A549 (cell line): Measurements from ENCODE around the gene MAFG. TPM values are rescaled to one million over a fixed set of nuclear protein-coding genes. Genes with fewer than 3 reads are reported as not detected.

ENCODE experiments used
- ATAC-seq, 2 experiments: fragments of 200-7000 bp in 1 of 2; fragments of >200 bp in 1 of 2; cut with Nextera tagmentation in 1 of 2; cut with Tn5 transposase in 1 of 2; 3 replicates each; pipeline versions ENCODE4 v1.8.0 to v1.9.1; 2018 to 2020; ENCODE audit warnings: mild to moderate bottlenecking in 1 of 2, moderate library complexity in 1 of 2
- CTCF ChIA-PET: fragments of 300-600 bp; sonication (Branson Sonifier 250); formaldehyde crosslinking; extraction: SDS; loops from one replicate; lab custom pipeline; 2021; ENCODE audit warnings: antibody characterized with exemption, inconsistent platforms; lab: Yijun Ruan, JAX
- POLR2A ChIA-PET: fragments of 350-600 bp; formaldehyde crosslinking; extraction: SDS; loops from one replicate; lab custom pipeline; 2021; ENCODE audit warnings: antibody characterized with exemption, inconsistent platforms; lab: Yijun Ruan, JAX
- DNase-seq, 2 experiments: peaks; one replicate each; pipeline versions ENCODE4 v3.0.0 to v3.0.0-alpha.2; 2011 to 2016; ENCODE audit warnings: low read depth in 1 of 2, low spot score in 1 of 2
- FAIRE-seq: peaks from 2 replicates; lab custom pipeline; 2011; peaks lifted over from hg19 to GRCh38; lab: Jason Lieb, UNC
- H3K27ac ChIP-seq, 2 experiments: fragments of >200 bp; sonication (Bioruptor Twin); formaldehyde crosslinking; 3 replicates each; pipeline ENCODE4 v1.5.1; 2016 to 2017
- H3K4me1 ChIP-seq: fragments of >200 bp; sonication (Bioruptor Twin); formaldehyde crosslinking; 3 replicates; pipeline ENCODE4 v1.6.1; 2016
- H3K4me2 ChIP-seq: fragments of >200 bp; sonication (Bioruptor Twin); formaldehyde crosslinking; 3 replicates; pipeline ENCODE4 v1.6.1; 2016
- H3K4me3 ChIP-seq: fragments of >200 bp; sonication (Bioruptor Twin); formaldehyde crosslinking; 3 replicates; pipeline ENCODE4 v1.5.1; 2016
- H3K9me3 ChIP-seq: fragments of >200 bp; sonication (Bioruptor Twin); formaldehyde crosslinking; 3 replicates; pipeline ENCODE4 v1.6.1; 2016
- BCL3 ChIP-seq: fragments of >200 bp; sonication (Bioruptor Twin); formaldehyde crosslinking; IDR thresholded peaks from 3 replicates; pipeline ENCODE4 v1.6.1; 2016
- BHLHE40 ChIP-seq: IDR thresholded peaks from 2 replicates; pipeline ENCODE4 v1.6.1; 2012; ENCODE audit warnings: low read depth, low read length, inconsistent platforms
- CBX8 ChIP-seq: fragments of 200-600 bp; sonication (generic); IDR thresholded peaks from 2 replicates; pipeline ENCODE4 v1.6.1; 2016
- CHD4 ChIP-seq: fragments of 200-600 bp; sonication (generic); IDR thresholded peaks from 2 replicates; pipeline ENCODE4 v1.6.1; 2016; ENCODE audit warnings: antibody characterized with exemption, mild to moderate bottlenecking, borderline replicate concordance
- EP300 ChIP-seq, 2 experiments: fragments of >200 bp; sonication (Bioruptor Twin); formaldehyde crosslinking; IDR thresholded peaks; 2 replicates in 1 of 2; 3 replicates in 1 of 2; pipeline ENCODE4 v1.6.1; 2016 to 2017
- ESRRA ChIP-seq: fragments of 150-350 bp; IDR thresholded peaks from 2 replicates; pipeline ENCODE4 v1.6.1; 2014; ENCODE audit warnings: mild to moderate bottlenecking, low read length, borderline replicate concordance
- FOXS1 ChIP-seq: fragments of 250-450 bp; sonication (Bioruptor Pico); IDR thresholded peaks from 2 replicates; pipeline ENCODE4 v1.5.0; 2020; ENCODE audit warnings: mild to moderate bottlenecking, moderate library complexity
- GATA3 ChIP-seq: IDR thresholded peaks from 2 replicates; pipeline ENCODE4 v1.6.1; 2012; ENCODE audit warnings: borderline replicate concordance
- HDAC2 ChIP-seq: fragments of 200-600 bp; sonication (generic); IDR thresholded peaks from 2 replicates; pipeline ENCODE4 v1.6.1; 2016
- HOXB13 ChIP-seq: fragments of 250-450 bp; sonication (Bioruptor Pico); IDR thresholded peaks from 2 replicates; pipeline ENCODE4 v1.5.0; 2020; ENCODE audit warnings: low read depth, mild to moderate bottlenecking, moderate library complexity
- HOXB5 ChIP-seq: fragments of 250-450 bp; sonication (Bioruptor Pico); IDR thresholded peaks from 2 replicates; pipeline ENCODE4 v1.5.0; 2020; ENCODE audit warnings: mild to moderate bottlenecking, moderate library complexity
- JUN ChIP-seq, 2 experiments: fragments of >200 bp; sonication (Bioruptor Twin); formaldehyde crosslinking; IDR thresholded peaks; 2 replicates in 1 of 2; 3 replicates in 1 of 2; pipeline ENCODE4 v1.6.1; 2016 to 2017
- KDM1A ChIP-seq: fragments of 200-600 bp; sonication (generic); IDR thresholded peaks from 2 replicates; pipeline ENCODE4 v1.6.1; 2016; ENCODE audit warnings: low read depth, mild to moderate bottlenecking
- MAX ChIP-seq: IDR thresholded peaks from 2 replicates; pipeline ENCODE4 v1.6.1; 2012
- NFE2L2 ChIP-seq: fragments of 150-350 bp; conservative IDR thresholded peaks from 2 replicates; pipeline ENCODE4 v1.6.1; 2014; ENCODE audit warnings: low read length
- REST ChIP-seq: fragments of 200-600 bp; sonication (generic); IDR thresholded peaks from 2 replicates; pipeline ENCODE4 v1.6.1; 2016; ENCODE audit warnings: antibody characterized with exemption, mild to moderate bottlenecking, moderate library complexity
- RFX5 ChIP-seq: fragments of 450-650 bp; IDR thresholded peaks from 2 replicates; pipeline ENCODE4 v1.7.1; 2014; ENCODE audit warnings: antibody characterized with exemption, mild to moderate bottlenecking, moderate library complexity
- SREBF2 ChIP-seq: fragments of 450-650 bp; IDR thresholded peaks from 2 replicates; pipeline ENCODE4 v1.6.1; 2014; ENCODE audit warnings: mild to moderate bottlenecking, moderate library complexity
- TFCP2L1 ChIP-seq: fragments of 250-450 bp; sonication (Bioruptor Pico); IDR thresholded peaks from 2 replicates; pipeline ENCODE4 v1.5.0; 2021; ENCODE audit warnings: mild to moderate bottlenecking
- ZFP36 ChIP-seq: fragments of 450-650 bp; IDR thresholded peaks from 2 replicates; pipeline ENCODE4 v1.6.1; 2014; ENCODE audit warnings: borderline replicate concordance; ENCODE audit not compliant: partially characterized antibody
- ZNF302 ChIP-seq: fragments of 250-450 bp; sonication (Bioruptor Pico); IDR thresholded peaks from 2 replicates; pipeline ENCODE4 v1.9.0; 2021; ENCODE audit warnings: inconsistent platforms, mild to moderate bottlenecking, moderate library complexity
- ZSCAN20 ChIP-seq: fragments of 250-450 bp; sonication (Bioruptor Pico); IDR thresholded peaks from 2 replicates; pipeline ENCODE4 v1.8.0; 2022; ENCODE audit warnings: mild to moderate bottlenecking, moderate library complexity
- WGBS: methylation state at CpG from one replicate; pipeline ENCODE4 v1.1.6; 2017; ENCODE audit errors: missing lambda C conversion rate; 5-methylcytosine and 5-hydroxymethylcytosine counted together
- polyA plus RNA-seq, 4 experiments: library from polyadenylated mRNA; depleted of rRNA in 3 of 4; stranded (reverse); fragments of >200 nt; fragmentation: RNase III in 1 of 4; extraction: RNeasy Plus Mini Kit Qiagen cat#74134 plus additional on column Dnase treatment in 1 of 4; gene quantifications; 2 replicates in 3 of 4; 3 replicates in 1 of 4; pipeline ENCODE4 v1.2.3, GENCODE V29; 2011 to 2017

Gene MAFG
- polyA plus RNA-seq, 2 of the 4 experiments (the other 2 are of a cell fraction) = 47.9 to 57.9 TPM

DNA sequence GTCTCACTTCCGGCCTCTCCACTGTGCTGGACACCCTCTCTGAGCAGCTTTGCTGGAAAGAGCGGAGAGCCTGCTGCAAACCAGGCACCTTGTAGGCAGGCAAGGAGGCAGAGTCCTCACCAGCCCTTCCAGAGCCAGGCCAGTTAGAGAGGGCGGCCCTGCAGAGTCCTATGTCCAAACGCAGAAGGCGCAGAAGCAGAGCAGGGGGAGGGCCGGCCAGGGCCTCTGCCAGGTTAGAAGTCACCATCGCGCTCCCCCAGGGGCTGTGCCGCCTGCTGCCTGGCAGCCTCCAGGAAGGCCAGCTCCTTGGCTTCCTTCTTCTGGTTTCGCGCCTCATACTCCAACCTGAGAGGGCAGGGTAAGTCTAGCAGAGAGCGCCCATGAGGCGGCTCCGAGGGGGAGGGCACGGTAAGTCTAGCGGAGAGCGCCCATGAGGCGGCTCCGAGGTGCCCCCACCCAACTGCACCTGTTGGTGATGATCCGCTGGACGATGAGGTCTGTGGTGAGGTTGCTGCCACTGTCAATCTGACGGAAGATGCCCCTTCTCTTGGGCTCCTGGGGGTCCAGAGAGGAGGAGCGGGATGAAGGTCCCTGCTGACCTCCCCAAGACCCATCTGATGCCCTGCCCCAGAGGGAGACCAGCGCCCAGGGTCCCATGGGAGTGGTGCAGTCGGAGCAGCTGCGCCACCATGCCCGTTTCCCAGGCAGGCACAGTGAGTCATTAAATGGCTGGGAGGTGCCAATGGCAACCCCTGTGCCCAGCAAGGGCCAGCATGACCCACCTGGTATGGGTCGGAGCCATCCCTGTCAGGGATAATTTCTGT lies 22.7 kb downstream of the MAFG start:
- H3K4me3 ChIP-seq = no peak overlapping the region
- FAIRE-seq = no peak
- ChIA-PET POLR2A (no interaction called here), CTCF (interaction anchor here (1.0 to 2.8 kb wide), 4 partner anchors 11 to 126 kb away, joined by 3 to 7 read pairs (median 5); partner anchors contain the start of gene MAFG)
- ATAC-seq = no peak
- no peak overlapping the region for H3K27ac ChIP-seq
- TF ChIP-seq BHLHE40 = no peak
- TF ChIP-seq NFE2L2 = no peak
- TF ChIP-seq ESRRA = no peak
- TF ChIP-seq REST = no peak
- no peak for TF ChIP-seq ZNF302 (CRISPR knock-in tag)
- TF ChIP-seq RFX5 = no peak
- TF ChIP-seq CBX8 = no peak
- 88% methylated on average over 26 of the region's 28 CpGs for WGBS
- DNase-seq = no peak
- H3K4me2 ChIP-seq = no peak overlapping the region
- H3K4me1 ChIP-seq = peaks cover under 1% of the 10 kb centered on the region; the same call in 2 of the 3 replicates
- no peaks in the 10 kb centered on the region for H3K9me3 ChIP-seq

DNA sequence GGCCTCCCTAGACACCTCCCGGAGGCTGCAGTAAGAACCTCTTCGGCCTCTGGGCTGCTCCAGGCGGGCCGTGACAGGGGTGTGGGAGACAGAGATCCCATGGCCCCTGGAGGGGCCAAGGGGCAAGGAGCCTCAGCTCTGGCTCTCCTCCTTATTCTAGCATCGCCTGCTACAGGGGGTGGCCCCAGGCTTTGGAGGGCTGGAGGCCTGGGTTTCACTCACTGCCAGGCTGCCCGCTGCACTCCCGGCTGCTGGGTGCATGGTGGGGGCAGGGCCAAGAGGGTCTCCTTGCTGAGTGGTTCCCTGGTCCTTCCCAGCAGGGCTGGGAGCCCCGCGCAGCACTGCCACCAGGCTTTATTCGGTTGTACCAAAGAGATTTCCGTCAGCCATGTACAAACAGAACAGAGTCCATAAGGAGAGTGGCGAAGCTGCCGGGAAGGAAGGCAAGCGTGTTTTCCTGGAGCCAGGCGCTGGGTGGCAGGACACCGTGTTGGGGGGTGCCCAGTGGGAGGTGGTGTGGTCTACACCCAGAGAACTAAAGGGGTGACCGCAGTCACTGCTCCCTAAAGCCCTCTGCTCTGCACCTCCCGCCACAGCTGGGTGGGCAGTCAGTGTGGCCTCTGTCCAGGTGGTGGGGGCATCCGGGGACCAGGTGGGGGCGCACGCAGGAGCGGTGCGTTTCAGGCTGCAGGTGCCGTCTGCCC lies 23.5 kb downstream of the MAFG start:
- peaks cover 9% of the 10 kb centered on the region for H3K4me1 ChIP-seq
- ATAC-seq = no peak
- POLR2A ChIA-PET = no interaction called here
- 88% methylated on average over 21 of the region's 24 CpGs for WGBS
- H3K4me2 ChIP-seq = no peak overlapping the region
- FAIRE-seq = no peak
- DNase-seq = no peak
- TF ChIP-seq GATA3 = no peak
- no peak for TF ChIP-seq KDM1A
- TF ChIP-seq ZNF302 (CRISPR knock-in tag) = no peak
- no peak for TF ChIP-seq HOXB13 (CRISPR knock-in tag)
- no peak for TF ChIP-seq JUN (IDR thresholded peaks at IDR 0.05)
- no peak for TF ChIP-seq BCL3
- no peak for TF ChIP-seq EP300 (IDR thresholded peaks at IDR 0.05)
- TF ChIP-seq SREBF2 = no peak
- TF ChIP-seq TFCP2L1 = no peak
- no peak for TF ChIP-seq FOXS1 (CRISPR knock-in tag)
- no peak for TF ChIP-seq MAX
- TF ChIP-seq HDAC2 = no peak
- TF ChIP-seq ZSCAN20 (CRISPR knock-in tag) = no peak
- no peak for TF ChIP-seq CHD4
- TF ChIP-seq ZFP36 = no peak
- no peak for TF ChIP-seq HOXB5 (CRISPR knock-in tag)
- TF ChIP-seq, all 56 proteins: peak for 0
- no peak overlapping the region for H3K27ac ChIP-seq
- CTCF ChIA-PET = interaction anchor here (1.0 to 1.6 kb wide), 3 partner anchors 10 to 13 kb away, joined by 3 to 6 read pairs (median 4); no protein-coding TSS in a partner anchor
- H3K4me3 ChIP-seq = no peak overlapping the region
- H3K9me3 ChIP-seq = no peaks in the 10 kb centered on the region
